Nephron (organoid): ENCODE measurements around the gene ANKRD55.

Experiments used
- H3K27ac Mint-ChIP-seq, 3 experiments: 2 replicates each; pipeline ENCODE4 v1.8.0; 2020; ENCODE audit warnings: mixed read lengths in 3 of 3, mild to moderate bottlenecking in 2 of 3, moderate library complexity in 1 of 3
- H3K27me3 Mint-ChIP-seq: 2 replicates; pipeline ENCODE4 v1.8.0; 2021; ENCODE audit warnings: low read depth, mild to moderate bottlenecking, moderate library complexity, mixed read lengths
- H3K36me3 Mint-ChIP-seq: 2 replicates; pipeline ENCODE4 v1.8.0; 2020; ENCODE audit warnings: low read depth, mixed read lengths
- H3K4me1 Mint-ChIP-seq: 2 replicates; pipeline ENCODE4 v1.8.0; 2020; ENCODE audit warnings: mixed read lengths
- H3K4me3 Mint-ChIP-seq, 3 experiments: 2 replicates each; pipeline ENCODE4 v1.8.0; 2020; ENCODE audit warnings: mild to moderate bottlenecking in 3 of 3, mixed read lengths in 3 of 3, moderate library complexity in 2 of 3
- H3K9me3 Mint-ChIP-seq: 2 replicates; pipeline ENCODE4 v1.8.0; 2020; ENCODE audit warnings: mixed read lengths
- TF ChIP-seq, protein P1 (sequence below), 3 experiments: fragments of 200-600 bp; sonication (generic); IDR thresholded peaks; one replicate each; pipeline ENCODE4 v1.5.0; 2021; ENCODE audit warnings: antibody characterized with exemption in 3 of 3; ENCODE audit not compliant: unreplicated experiment in 3 of 3

The ANKRD55 gene

DNA sequence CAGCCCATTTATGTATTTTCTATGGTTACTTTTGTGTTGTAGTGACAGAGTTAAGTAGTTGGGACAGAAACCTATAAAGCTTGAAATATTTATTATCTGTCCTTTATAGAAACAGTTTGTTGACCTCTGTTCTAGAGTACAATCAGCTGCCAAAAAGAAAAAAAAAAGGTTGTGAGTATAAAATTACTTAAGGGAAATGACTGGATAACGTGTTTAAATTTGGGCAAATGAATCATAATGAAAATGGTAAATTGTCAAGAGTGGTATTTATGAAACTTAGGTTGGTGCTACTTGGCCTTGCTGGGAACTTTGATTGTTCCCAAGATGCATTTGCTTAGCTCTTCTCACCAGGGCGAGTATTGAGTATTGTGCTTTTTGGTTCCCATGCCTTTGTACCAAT, 168.1 kb downstream of the ANKRD55 start:
- Mint-ChIP-seq H3K4me1 (peaks cover 19% of the 10 kb centered on the region), H3K36me3 (no peaks in the 10 kb centered on the region), H3K9me3 (no peaks in the 10 kb centered on the region), H3K27ac (peak overlapping the region in 2 of 3 experiments; percentile 2 to 28), H3K27me3 (peaks cover 3% of the 10 kb centered on the region), H3K4me3 (no peak overlapping the region)
- TF ChIP-seq, protein P1, sequence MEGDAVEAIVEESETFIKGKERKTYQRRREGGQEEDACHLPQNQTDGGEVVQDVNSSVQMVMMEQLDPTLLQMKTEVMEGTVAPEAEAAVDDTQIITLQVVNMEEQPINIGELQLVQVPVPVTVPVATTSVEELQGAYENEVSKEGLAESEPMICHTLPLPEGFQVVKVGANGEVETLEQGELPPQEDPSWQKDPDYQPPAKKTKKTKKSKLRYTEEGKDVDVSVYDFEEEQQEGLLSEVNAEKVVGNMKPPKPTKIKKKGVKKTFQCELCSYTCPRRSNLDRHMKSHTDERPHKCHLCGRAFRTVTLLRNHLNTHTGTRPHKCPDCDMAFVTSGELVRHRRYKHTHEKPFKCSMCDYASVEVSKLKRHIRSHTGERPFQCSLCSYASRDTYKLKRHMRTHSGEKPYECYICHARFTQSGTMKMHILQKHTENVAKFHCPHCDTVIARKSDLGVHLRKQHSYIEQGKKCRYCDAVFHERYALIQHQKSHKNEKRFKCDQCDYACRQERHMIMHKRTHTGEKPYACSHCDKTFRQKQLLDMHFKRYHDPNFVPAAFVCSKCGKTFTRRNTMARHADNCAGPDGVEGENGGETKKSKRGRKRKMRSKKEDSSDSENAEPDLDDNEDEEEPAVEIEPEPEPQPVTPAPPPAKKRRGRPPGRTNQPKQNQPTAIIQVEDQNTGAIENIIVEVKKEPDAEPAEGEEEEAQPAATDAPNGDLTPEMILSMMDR (IDR thresholded peaks at IDR 0.05; ENCODE audit: unreplicated experiment in 3 of 3), result no peak

DNA sequence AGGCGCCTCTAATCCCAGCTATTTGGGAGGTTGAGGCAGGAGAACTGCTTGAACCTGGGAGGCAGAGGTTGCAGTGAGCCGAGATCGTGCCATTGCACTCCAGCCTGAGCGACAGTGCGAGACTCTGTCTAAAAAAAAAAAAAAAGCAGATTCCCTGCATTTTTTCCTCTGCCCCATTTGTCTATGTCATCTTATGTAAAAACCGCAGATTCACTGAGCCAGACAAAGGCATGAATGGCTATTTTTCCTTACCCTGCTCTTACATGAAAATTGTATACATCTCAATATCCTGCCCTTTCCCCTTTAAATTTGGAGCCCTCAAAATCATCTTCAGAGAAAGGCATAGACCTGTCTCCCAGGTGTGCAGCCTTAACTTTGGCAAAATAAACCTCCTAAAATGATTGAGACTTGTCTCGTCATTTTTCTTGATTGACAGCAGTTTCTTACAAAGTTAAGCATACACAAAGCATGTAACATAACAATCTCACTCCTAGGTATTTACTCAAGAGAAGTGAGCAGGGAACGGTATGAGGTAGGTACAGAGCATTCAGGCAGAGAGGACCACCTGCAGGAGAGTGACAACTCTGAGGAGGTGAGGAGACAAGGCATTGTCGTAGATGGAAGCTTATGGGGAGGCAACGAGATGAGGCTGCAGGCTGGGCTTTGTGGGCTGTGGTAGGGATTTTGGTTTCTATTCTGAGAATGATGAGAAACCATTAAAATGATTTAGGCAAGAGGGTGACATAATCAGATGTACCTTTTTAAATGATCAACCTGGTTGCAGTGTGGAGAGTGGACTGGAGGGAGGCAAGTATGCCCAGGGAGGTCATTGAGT, 172.6 kb downstream of the ANKRD55 start:
- H3K4me3 Mint-ChIP-seq, result no peak overlapping the region
- no peaks in the 10 kb centered on the region for H3K36me3 Mint-ChIP-seq
- H3K27me3 Mint-ChIP-seq, result no peaks in the 10 kb centered on the region
- H3K27ac Mint-ChIP-seq, result peak overlapping the region in 1 of 3 experiments; percentile 28
- peaks cover 21% of the 10 kb centered on the region for H3K4me1 Mint-ChIP-seq
- no peaks in the 10 kb centered on the region for H3K9me3 Mint-ChIP-seq
- TF ChIP-seq, protein P1 (IDR thresholded peaks at IDR 0.05; ENCODE audit: unreplicated experiment in 3 of 3), result no peak

DNA sequence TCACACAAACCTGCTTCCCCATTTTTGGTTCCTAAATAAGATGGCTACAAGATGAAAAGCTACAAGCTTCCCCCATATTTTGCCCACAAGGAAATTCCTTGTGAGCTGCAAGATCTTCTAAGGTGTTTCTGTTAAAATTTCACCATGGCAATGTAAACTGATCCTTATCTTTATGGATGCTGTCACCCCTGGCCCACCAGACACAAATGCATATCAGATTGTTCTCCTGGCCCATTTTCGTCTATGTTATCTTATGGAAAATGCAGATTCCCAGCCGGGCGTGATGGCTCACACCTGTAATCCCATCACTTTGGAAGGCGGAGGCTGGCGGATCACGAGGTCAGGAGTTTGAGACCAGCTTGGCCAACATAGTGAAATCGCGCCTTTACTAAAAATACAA, 173.3 kb downstream of the ANKRD55 start:
- H3K9me3 Mint-ChIP-seq, result no peaks in the 10 kb centered on the region
- no peaks in the 10 kb centered on the region for H3K36me3 Mint-ChIP-seq
- H3K27me3 Mint-ChIP-seq, result no peaks in the 10 kb centered on the region
- H3K4me3 Mint-ChIP-seq, result no peak overlapping the region
- TF ChIP-seq, protein P1 (IDR thresholded peaks at IDR 0.05; ENCODE audit: unreplicated experiment in 3 of 3), result no peak
- peaks cover 21% of the 10 kb centered on the region for H3K4me1 Mint-ChIP-seq
- H3K27ac Mint-ChIP-seq, result no peak overlapping the region

DNA sequence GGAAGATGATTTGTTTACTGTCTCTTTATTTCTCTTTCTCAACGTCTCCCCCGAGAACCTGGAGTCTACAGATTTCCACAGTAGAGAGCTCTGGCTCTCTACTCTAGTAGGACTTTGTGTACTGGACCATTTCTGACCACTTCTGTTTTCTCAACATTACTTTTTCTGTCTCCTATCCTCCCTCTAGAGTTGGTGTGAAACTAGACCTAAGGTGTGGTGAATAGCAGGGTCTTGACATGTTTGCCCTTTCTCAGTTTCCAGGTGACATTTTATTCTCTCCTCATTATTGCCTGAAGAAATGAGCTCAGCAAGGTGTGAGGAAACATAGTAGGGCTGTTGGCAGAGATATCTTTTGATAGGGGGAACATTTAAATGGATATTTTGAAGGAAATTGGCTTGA, 176.3 kb downstream of the ANKRD55 start:
- peak overlapping the region in 1 of 3 experiments; percentile 7 for H3K27ac Mint-ChIP-seq
- H3K36me3 Mint-ChIP-seq, result no peaks in the 10 kb centered on the region
- H3K4me1 Mint-ChIP-seq, result peaks cover 16% of the 10 kb centered on the region
- no peak overlapping the region for H3K4me3 Mint-ChIP-seq
- peaks cover 8% of the 10 kb centered on the region for H3K9me3 Mint-ChIP-seq
- TF ChIP-seq, protein P1 (IDR thresholded peaks at IDR 0.05; ENCODE audit: unreplicated experiment in 3 of 3), result no peak
- no peaks in the 10 kb centered on the region for H3K27me3 Mint-ChIP-seq

DNA sequence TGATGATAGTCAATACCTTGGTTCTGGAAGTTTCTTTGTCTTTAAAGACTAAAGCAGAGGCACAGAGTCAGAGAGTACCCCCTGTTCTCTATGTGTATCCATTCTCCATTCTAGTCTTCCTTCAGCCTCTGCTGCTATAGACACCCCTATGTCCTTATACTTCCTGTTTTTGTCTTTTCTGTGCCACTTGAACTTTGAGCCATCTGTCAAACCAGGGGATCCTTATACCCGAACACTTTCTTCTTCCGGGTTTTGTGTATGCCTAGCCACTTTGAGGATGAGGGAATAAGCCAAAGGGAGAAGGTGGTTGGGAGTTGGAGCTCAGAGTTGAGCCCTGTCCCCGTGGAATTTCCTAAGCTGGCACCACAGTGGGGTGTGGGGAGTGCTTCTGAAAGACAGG, 177.3 kb downstream of the ANKRD55 start:
- Mint-ChIP-seq H3K36me3 (no peaks in the 10 kb centered on the region), H3K27me3 (no peaks in the 10 kb centered on the region), H3K4me3 (no peak overlapping the region), H3K27ac (no peak overlapping the region), H3K4me1 (peaks cover 20% of the 10 kb centered on the region), H3K9me3 (peaks cover 8% of the 10 kb centered on the region)
- TF ChIP-seq, protein P1 (IDR thresholded peaks at IDR 0.05; ENCODE audit: unreplicated experiment in 3 of 3), result no peak

DNA sequence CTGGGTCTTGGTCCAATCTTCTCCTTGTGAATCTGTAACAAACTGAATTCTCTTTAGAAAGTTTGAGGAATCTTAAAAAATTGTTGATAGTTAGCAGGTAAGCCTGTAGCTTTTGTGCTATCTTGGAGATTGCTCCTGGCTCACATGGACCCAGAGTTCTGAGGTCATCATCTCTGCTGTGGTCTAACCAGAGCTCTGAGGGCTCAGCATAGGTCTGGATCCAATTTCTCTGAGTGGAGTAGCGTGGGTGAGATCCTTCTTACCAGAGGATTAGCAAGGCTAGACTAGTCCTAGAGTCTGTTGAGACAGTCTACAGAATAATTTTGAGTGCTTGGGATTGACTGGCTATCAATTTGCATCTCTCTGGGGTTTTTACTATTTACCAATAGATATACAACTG, 177.8 kb downstream of the ANKRD55 start:
- TF ChIP-seq, protein P1 (IDR thresholded peaks at IDR 0.05; ENCODE audit: unreplicated experiment in 3 of 3), result no peak
- Mint-ChIP-seq H3K27ac (no peak overlapping the region), H3K36me3 (no peaks in the 10 kb centered on the region), H3K4me3 (no peak overlapping the region), H3K4me1 (peaks cover 22% of the 10 kb centered on the region), H3K27me3 (no peaks in the 10 kb centered on the region), H3K9me3 (peaks cover 8% of the 10 kb centered on the region)
